ENCODE data around the gene WDR18. TPM values are rescaled to one million over a fixed set of nuclear protein-coding genes. Genes with fewer than 3 reads are reported as not detected.

The WDR18 gene
- total RNA-seq, 1 experiment from 2014 or later = 94.7 TPM

GRCh38 chr19:966485-967088 is 17.6 kb upstream of the WDR18 start:
- H3K23me2 ChIP-seq (ENCODE audit: insufficient read length, low read depth, low read length, poor library complexity, severe bottlenecking) = no peaks in the 10 kb centered on the region
- no peaks in the 10 kb centered on the region for H3K79me2 ChIP-seq (ENCODE audit: insufficient read depth, low read length)
- H3T11ph ChIP-seq (ENCODE audit: low read length) = no peak overlapping the region
- H2BK15ac ChIP-seq (ENCODE audit: low read depth, low read length) = no peak overlapping the region
- no peak overlapping the region for H2AFZ ChIP-seq (ENCODE audit: low read length)
- peaks cover 57 to 78% (median 72%) of the 10 kb centered on the region in 3 experiments for H3K36me3 Mint-ChIP-seq (ENCODE audit: insufficient read depth in 1 of 3, low read depth in 3 of 3)
- no peak overlapping the region for H3K27ac ChIP-seq (ENCODE audit: insufficient read length, low read depth, low read length)
- no peaks in the 10 kb centered on the region for H3K79me1 ChIP-seq (ENCODE audit: insufficient read depth, low read depth, low read length, poor library complexity, severe bottlenecking)
- H3K27ac Mint-ChIP-seq = no peak overlapping the region
- no peak overlapping the region for H2AK5ac ChIP-seq (ENCODE audit: insufficient read length, low read length)
- H3K14ac ChIP-seq (ENCODE audit: insufficient read depth, low read length) = no peak overlapping the region
- no peak overlapping the region for H3K4me2 ChIP-seq (ENCODE audit: insufficient read depth, insufficient read length, low read length)
- no peak overlapping the region for H3K23ac ChIP-seq (ENCODE audit: insufficient read length, low read depth, low read length)
- no peak for TF ChIP-seq CTCF (conservative IDR thresholded peaks at IDR 0.05)
- H3K27me3 Mint-ChIP-seq (ENCODE audit: low read depth) = no peaks in the 10 kb centered on the region
- no peak overlapping the region for H2BK120ac ChIP-seq (ENCODE audit: low read depth, low read length, poor library complexity, severe bottlenecking)
- peaks cover 7% of the 10 kb centered on the region for H3K9me3 ChIP-seq (ENCODE audit: control insufficient read depth, low read depth, low read length)
- H2BK12ac ChIP-seq (ENCODE audit: insufficient read length, low read depth, low read length) = no peak overlapping the region
- H4K8ac ChIP-seq (replicated peaks; ENCODE audit: insufficient read length, low read depth, low read length) = no peak overlapping the region
- H3K4me1 Mint-ChIP-seq = peaks cover 0 to 13% of the 10 kb centered on the region in 2 experiments; a peak in 3 of 4 replicates
- no peaks in the 10 kb centered on the region for H3K27me3 ChIP-seq (ENCODE audit: insufficient read depth, low read length)
- H3K9me3 Mint-ChIP-seq = peaks cover 11 to 21% of the 10 kb centered on the region in 2 experiments
- H4K91ac ChIP-seq (ENCODE audit: insufficient read length, low read depth, low read length) = no peak overlapping the region
- no peak overlapping the region for H4K5ac ChIP-seq (ENCODE audit: insufficient read length, low read depth, low read length)
- H2BK5ac ChIP-seq (ENCODE audit: insufficient read length, low read length) = no peak overlapping the region
- WGBS (ENCODE audit: extremely low coverage, insufficient read length, low lambda C conversion rate) = no CpG with 5 or more reads among the region's 17 CpGs
- no peak overlapping the region for H3K18ac ChIP-seq (ENCODE audit: insufficient read length, low read depth, low read length)
- no peak overlapping the region for H3K56ac ChIP-seq (ENCODE audit: insufficient read length, low read depth, low read length)
- DNase-seq = no peak
- no peak overlapping the region for H3K4me3 Mint-ChIP-seq
- H4K20me1 ChIP-seq (ENCODE audit: control insufficient read depth, insufficient read depth, insufficient read length) = peaks cover 2% of the 10 kb centered on the region
- H3K4me1 ChIP-seq (ENCODE audit: insufficient read depth, low read length) = no peaks in the 10 kb centered on the region
- no peak overlapping the region for H3K4ac ChIP-seq (ENCODE audit: low read depth, low read length)
- H2BK20ac ChIP-seq (ENCODE audit: low read depth, low read length, poor library complexity, severe bottlenecking) = no peak overlapping the region
- H3K9ac ChIP-seq (ENCODE audit: extremely low read depth, insufficient read length, low read length) = no peak overlapping the region

All from H9 (cell line).